AG10803 (cell line): ENCODE measurements around the gene CFL1.

Experiments
- DNase-seq: peaks from one replicate; pipeline ENCODE4 v3.0.0; 2010; ENCODE audit warnings: low read depth
- H3K4me3 ChIP-seq: 2 replicates; pipeline ENCODE4 v1.5.1; 2011; ENCODE audit warnings: mild to moderate bottlenecking, low read length, control low read depth
- TF ChIP-seq, protein P1 (sequence below): conservative IDR thresholded peaks from 2 replicates; pipeline ENCODE4 v1.5.1; 2011; ENCODE audit warnings: mild to moderate bottlenecking, low read length, control low read depth, inconsistent platforms

The CFL1 gene

DNA sequence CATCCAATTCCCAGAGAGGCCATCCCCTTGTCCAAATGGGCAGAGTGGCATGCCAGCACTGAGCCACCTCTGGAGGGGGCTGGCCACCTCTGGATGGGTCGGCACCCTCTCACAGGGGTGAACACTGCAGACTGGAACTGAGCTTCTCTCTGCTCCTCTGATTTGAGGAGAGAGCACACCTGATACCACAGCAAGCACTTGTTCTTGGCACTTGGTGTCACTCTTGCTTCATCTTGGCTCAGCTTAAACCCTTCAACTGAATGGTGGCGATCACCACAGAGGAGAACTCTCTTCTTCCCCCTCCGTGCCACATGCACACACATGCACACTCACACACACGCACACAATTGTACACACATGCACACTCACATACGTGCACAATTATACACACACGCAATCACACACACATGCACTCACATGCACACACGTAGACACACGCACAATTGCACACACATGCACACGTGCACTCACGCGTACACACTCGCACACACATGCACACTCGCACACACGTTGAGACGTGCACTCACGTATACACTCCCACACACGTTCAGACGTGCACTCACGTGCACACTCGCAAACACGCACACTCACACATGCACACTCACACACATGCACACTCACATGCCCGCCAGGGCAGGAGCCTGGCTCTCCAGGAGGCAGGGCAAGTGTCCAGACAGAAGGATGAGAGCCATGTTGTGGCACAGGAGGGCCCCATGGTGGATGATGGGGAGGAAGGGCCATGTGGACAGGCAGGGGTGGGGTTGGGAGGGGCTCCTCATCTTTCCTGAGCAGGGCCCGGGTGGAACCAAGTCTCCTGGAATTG, 47.7 kb downstream of the CFL1 start:
- DNase-seq = no peak
- H3K4me3 ChIP-seq = no peak overlapping the region
- TF ChIP-seq, protein P1, sequence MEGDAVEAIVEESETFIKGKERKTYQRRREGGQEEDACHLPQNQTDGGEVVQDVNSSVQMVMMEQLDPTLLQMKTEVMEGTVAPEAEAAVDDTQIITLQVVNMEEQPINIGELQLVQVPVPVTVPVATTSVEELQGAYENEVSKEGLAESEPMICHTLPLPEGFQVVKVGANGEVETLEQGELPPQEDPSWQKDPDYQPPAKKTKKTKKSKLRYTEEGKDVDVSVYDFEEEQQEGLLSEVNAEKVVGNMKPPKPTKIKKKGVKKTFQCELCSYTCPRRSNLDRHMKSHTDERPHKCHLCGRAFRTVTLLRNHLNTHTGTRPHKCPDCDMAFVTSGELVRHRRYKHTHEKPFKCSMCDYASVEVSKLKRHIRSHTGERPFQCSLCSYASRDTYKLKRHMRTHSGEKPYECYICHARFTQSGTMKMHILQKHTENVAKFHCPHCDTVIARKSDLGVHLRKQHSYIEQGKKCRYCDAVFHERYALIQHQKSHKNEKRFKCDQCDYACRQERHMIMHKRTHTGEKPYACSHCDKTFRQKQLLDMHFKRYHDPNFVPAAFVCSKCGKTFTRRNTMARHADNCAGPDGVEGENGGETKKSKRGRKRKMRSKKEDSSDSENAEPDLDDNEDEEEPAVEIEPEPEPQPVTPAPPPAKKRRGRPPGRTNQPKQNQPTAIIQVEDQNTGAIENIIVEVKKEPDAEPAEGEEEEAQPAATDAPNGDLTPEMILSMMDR = no peak

DNA sequence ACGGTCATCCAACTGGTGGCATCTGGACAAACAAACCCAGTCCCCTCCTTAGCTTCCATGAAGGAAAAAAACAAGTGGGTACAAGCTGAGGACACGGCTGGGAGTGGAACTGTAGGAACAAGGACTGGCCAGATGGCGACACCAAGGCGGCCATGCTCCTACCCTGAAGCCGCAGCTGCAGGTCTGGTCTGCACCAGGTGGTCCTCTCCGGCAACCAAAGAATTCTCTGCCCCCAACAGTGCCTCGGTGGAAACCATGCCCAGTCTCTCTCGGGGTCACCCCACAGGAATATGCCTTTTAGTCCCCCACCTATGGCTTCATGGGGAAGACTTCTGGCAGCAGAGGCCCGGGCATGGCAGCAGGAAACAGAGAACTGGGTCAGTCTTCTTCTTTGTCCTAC, 48.5 kb downstream of the CFL1 start:
- DNase-seq = no peak
- TF ChIP-seq, protein P1 = no peak
- no peak overlapping the region for H3K4me3 ChIP-seq

DNA sequence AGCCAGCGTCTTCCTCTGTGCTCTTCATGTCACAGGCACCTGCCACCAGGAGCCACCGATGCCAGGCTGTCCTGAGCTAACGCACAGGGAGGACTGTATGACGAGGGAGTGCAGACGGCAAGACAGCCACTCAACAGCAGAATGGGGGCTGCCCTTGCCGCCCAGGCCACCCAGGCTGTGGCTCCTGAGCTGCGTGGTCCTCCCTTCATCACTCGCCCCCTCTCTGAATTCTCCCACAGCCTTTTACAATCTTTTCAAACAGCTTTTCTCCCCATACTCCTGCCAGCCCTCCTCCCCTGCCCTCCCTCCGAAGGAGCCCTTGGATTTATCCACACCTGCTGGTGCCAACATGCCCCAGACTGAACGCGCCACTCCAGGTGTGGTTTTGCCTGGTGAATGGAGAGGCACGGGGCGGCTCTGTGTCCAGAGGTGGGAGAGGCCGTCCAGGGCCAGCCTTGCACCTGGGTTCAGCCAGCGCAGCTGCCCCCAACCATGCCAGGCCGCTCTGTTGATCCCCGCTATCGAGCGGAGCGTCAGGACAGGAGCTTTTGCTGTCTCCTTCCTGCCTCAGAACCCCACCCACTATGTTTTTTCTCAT, 49.1 kb downstream of the CFL1 start:
- TF ChIP-seq, protein P1 = no peak
- DNase-seq = no peak
- H3K4me3 ChIP-seq = no peak overlapping the region

DNA sequence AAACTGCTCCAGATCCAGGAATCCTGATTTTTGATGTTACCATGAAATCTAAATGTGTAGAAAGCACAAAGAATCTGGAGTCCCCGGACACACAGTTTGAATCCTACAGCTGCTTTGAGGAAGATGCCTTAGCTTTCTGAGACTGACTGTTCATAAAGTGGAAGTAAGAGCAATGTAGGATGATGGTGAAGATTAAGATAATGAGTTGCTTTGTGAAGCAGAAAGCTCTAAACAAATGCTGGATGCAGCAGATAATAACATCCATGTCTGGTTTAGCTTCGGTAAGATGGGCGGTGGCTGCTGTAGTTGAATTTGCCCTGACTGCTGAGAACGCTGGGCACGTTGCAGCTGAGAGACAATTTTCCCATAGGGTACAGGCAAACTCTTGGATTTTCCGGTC, 51.0 kb downstream of the CFL1 start:
- no peak overlapping the region for H3K4me3 ChIP-seq
- TF ChIP-seq, protein P1 = no peak
- DNase-seq = no peak
